ENCODE results near the gene OGDH. TPM values are rescaled to one million over a fixed set of nuclear protein-coding genes. Genes with fewer than 3 reads are reported as not detected.

The OGDH gene
- total and polyA plus RNA-seq, 2 of the 13 experiments (the other 11 are each of a cell fraction or from before 2014, with no cell fraction given) = 17.4 to 25.4 TPM

DNA sequence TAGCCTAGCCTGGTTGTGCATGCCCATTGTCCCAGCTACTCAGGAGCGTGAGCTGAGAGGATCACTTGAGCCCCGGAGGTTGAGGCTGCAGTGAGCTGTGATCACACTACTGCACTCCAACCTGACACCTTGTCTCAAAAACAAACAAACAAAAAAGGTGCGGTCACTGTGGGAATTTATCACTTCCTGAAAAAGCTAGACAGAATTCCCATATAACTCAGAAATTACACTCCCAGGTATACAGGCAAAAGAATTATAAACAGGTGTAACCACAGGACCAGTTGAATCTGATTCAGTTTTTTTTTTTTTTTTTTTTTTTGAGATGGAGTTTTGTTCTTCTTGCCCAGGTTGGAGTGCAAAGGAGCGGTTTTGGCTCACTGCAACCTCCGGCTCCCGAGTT, 3.2 kb upstream of the OGDH start:
- Histone ChIP-seq H4K20me1 (ENCODE audit: insufficient read depth, low read length) (no peaks in the 10 kb centered on the region), H2AFZ (ENCODE audit: low read length) (no peak overlapping the region), H3K36me3 (replicated peaks in 1 of 2; ENCODE audit: control insufficient read depth in 1 of 2, insufficient read depth in 2 of 2, low read length in 2 of 2) (no peaks in the 10 kb centered on the region), H3K4me2 (ENCODE audit: low read depth, low read length) (0 out of 2 replicates have a peak overlapping the region, but pooled peaks have one; percentile 7), H3K27me3 (ENCODE audit: control insufficient read depth in 1 of 2, insufficient read depth in 2 of 2, low read length in 2 of 2) (no peaks in the 10 kb centered on the region; a peak in 1 of 5 replicates), H3K4me1 (ENCODE audit: insufficient read depth, low read length) (peaks cover 26% of the 10 kb centered on the region), H3K79me2 (ENCODE audit: insufficient read depth, low read length) (peaks cover 13% of the 10 kb centered on the region), H3K27ac (ENCODE audit: extremely low read length, insufficient read depth, low read length) (no peak overlapping the region), H3K9me3 (ENCODE audit: low read length) (no peaks in the 10 kb centered on the region), H3K9ac (ENCODE audit: insufficient read depth, low read depth, low read length) (no peak overlapping the region), H3K4me3 (replicated peaks in 1 of 3; ENCODE audit: insufficient read depth in 1 of 3, low read depth in 2 of 3, low read length in 3 of 3) (no peak overlapping the region)
- intact Hi-C loops (cut with micrococcal nuclease; ENCODE audit: unreplicated experiment) = no loop called here
- POLR2A ChIA-PET = no interaction called here
- 16% methylated on average over 6 of the region's 6 CpGs for WGBS (ENCODE audit: low lambda C conversion rate)
- no TSS peak for BruUV-seq (replicated peaks)
- no peak for ATAC-seq
- DNase-seq (ENCODE audit: low spot score) = no peak
- in situ Hi-C loops (cut with HindIII; ENCODE audit: extremely low pct_ligation_motif_present, low pct_unique_long_range_greater_than_20kb) = no loop called here
- CTCF ChIA-PET (ENCODE audit: low intra/inter-chr PET ratio, low total read pairs) = no interaction called here
- FAIRE-seq = no peak
- TF ChIP-seq ZNF549 (CRISPR knock-in tag; IDR thresholded peaks at IDR 0.05) = no peak
- TF ChIP-seq HOXA7 (CRISPR knock-in tag; IDR thresholded peaks at IDR 0.05) = no peak

DNA sequence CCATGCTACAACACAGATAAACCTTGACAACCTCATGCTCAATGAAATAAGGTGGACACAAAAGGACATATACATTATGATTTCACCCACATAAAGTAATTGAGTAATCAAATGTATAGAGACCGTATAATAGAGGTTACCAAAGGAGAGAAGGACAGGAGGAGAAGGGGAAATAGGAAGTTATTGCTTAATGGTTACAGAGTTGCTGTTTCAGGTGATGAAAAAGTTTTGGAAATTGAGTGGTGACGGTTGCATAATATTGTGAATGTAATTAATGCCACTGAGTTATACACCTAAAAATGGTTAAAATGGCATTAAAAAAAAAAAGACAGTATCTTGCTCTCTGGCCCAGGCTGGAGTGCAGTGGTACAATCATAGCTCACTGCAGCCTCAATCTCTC, 1.5 kb upstream of the OGDH start:
- POLR2A ChIA-PET = interaction anchor here (2.4 to 3.3 kb wide), 2 partner anchors 23 to 35 kb away, joined by 28 to 29 read pairs; partner anchors contain the start of gene TMED4
- Histone ChIP-seq H3K4me1 (ENCODE audit: insufficient read depth, low read length) (peaks cover 23% of the 10 kb centered on the region), H3K9ac (ENCODE audit: insufficient read depth, low read depth, low read length) (peak overlapping the region; percentile 93; the same call in 1 of the 2 replicates), H3K4me2 (ENCODE audit: low read depth, low read length) (peak overlapping the region; percentile 87), H3K4me3 (replicated peaks in 1 of 3; ENCODE audit: insufficient read depth in 1 of 3, low read depth in 2 of 3, low read length in 3 of 3) (peak overlapping the region in 2 of 3 experiments; percentile 84 to 94; a peak in 3 of 6 replicates), H3K9me3 (ENCODE audit: low read length) (no peaks in the 10 kb centered on the region), H3K27me3 (ENCODE audit: control insufficient read depth in 1 of 2, insufficient read depth in 2 of 2, low read length in 2 of 2) (no peaks in the 10 kb centered on the region; a peak in 1 of 5 replicates), H3K36me3 (replicated peaks in 1 of 2; ENCODE audit: control insufficient read depth in 1 of 2, insufficient read depth in 2 of 2, low read length in 2 of 2) (no peaks in the 10 kb centered on the region), H4K20me1 (ENCODE audit: insufficient read depth, low read length) (no peaks in the 10 kb centered on the region), H2AFZ (ENCODE audit: low read length) (no peak overlapping the region), H3K79me2 (ENCODE audit: insufficient read depth, low read length) (peaks cover 30% of the 10 kb centered on the region), H3K27ac (ENCODE audit: extremely low read length, insufficient read depth, low read length) (no peak overlapping the region)
- intact Hi-C loops (cut with micrococcal nuclease; ENCODE audit: unreplicated experiment) (no loop called here), in situ Hi-C loops (cut with HindIII; ENCODE audit: extremely low pct_ligation_motif_present, low pct_unique_long_range_greater_than_20kb) (no loop called here)
- WGBS (ENCODE audit: low lambda C conversion rate) = 80% methylated on average over 2 of the region's 2 CpGs
- no peak for DNase-seq (ENCODE audit: low spot score)
- no peak for ATAC-seq
- FAIRE-seq = no peak
- peak; percentile 41; the same call in 1 of the 2 replicates for TF ChIP-seq CEBPB (IDR thresholded peaks at IDR 0.05; ENCODE audit: borderline replicate concordance, low read depth, low read length)
- no peak for TF ChIP-seq RFXANK (CRISPR knock-in tag; IDR thresholded peaks at IDR 0.05)
- CTCF ChIA-PET (ENCODE audit: low intra/inter-chr PET ratio, low total read pairs) = no interaction called here
- no TSS peak for BruUV-seq (replicated peaks)
